HL-60/S4 (cell line): ENCODE data around the gene LEUTX.

Experiments used
- in situ Hi-C: fragments of 300-500 bp; cut with MboI; formaldehyde crosslinking; loops from 2 replicates; pipeline ENCODE4 v1.14.3; 2022; ENCODE audit warnings: low sequenced_read_pairs

LEUTX gene

GRCh38 chr19:39820696-39821095, 42.0 kb downstream of the LEUTX start:
- in situ Hi-C loops, result no loop called here

- in situ Hi-C loops, result no loop called here
Observed at GRCh38 chr19:39823686-39824085, 45.0 kb downstream of the LEUTX start.

- in situ Hi-C loops, result no loop called here
Observed at GRCh38 chr19:39824143-39825092, 45.8 kb downstream of the LEUTX start.

- in situ Hi-C loops, result no loop called here
Observed at GRCh38 chr19:39825093-39825463, 46.4 kb downstream of the LEUTX start.

GRCh38 chr19:39825531-39826076, 47.0 kb downstream of the LEUTX start:
- in situ Hi-C loops, result no loop called here

GRCh38 chr19:39826311-39826945, 47.8 kb downstream of the LEUTX start:
- in situ Hi-C loops, result no loop called here

- in situ Hi-C loops, result no loop called here
Observed at GRCh38 chr19:39827216-39827615, 48.6 kb downstream of the LEUTX start.

- in situ Hi-C loops, result no loop called here
Observed at GRCh38 chr19:39828015-39828653, 49.5 kb downstream of the LEUTX start.

- in situ Hi-C loops, result no loop called here
Observed at GRCh38 chr19:39828654-39829032, 50.0 kb downstream of the LEUTX start.

- in situ Hi-C loops, result no loop called here
Observed at GRCh38 chr19:39829702-39830275, 51.1 kb downstream of the LEUTX start.

GRCh38 chr19:39830406-39830805, 51.8 kb downstream of the LEUTX start:
- in situ Hi-C loops, result no loop called here

- in situ Hi-C loops, result no loop called here
Observed at GRCh38 chr19:39830847-39831246, 52.2 kb downstream of the LEUTX start.

GRCh38 chr19:39831679-39832078, 53.0 kb downstream of the LEUTX start:
- in situ Hi-C loops, result no loop called here

- in situ Hi-C loops, result no loop called here
Observed at GRCh38 chr19:39832341-39833083, 53.9 kb downstream of the LEUTX start.

- in situ Hi-C loops, result no loop called here
Observed at GRCh38 chr19:39833160-39833463, 54.5 kb downstream of the LEUTX start.

- in situ Hi-C loops, result no loop called here
Observed at GRCh38 chr19:39833464-39834286, 55.0 kb downstream of the LEUTX start, which contains the start of gene DYRK1B. Gene DYRK1B, minus strand, starts transcription at chr19:39834162. Its CDS starts 2,295 bp downstream, at chr19:39831867.

- in situ Hi-C loops, result no loop called here
Observed at GRCh38 chr19:39834287-39834841, 55.7 kb downstream of the LEUTX start.
